ENCODE measurements around the gene LRP8.

DNA sequence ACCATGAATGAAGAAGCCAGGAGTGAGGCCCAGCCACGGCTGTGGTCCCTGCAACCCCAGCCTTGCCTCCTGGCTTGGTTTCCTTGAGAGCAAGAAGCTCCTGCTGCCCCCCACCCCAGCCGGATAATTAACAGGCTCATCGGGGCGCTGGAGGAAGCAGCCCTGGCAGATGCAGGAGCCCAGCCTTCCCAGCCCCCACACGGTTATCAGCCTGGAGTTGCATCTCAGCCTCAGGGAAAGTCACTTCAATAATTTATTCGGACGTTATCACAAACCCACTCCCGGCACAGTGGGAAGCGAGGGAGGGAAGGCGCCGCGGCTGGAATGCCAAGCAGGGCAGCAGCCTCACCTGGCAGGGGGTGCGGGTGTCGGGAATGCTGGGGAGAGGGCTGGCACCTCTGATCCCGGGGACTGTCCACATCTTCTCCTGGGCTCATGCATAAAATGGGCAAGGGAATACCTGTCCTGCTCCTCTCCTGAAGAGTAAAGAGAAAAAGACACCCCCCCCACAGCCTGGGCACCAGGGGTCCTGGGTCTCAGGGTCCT lies 43.3 kb upstream of the LRP8 start:
- TF ChIP-seq EZH2 (IDR thresholded peaks at IDR 0.05; ENCODE audit: insufficient read depth, poor library complexity, severe bottlenecking) (no peak), EZH2phosphoT487 (IDR thresholded peaks at IDR 0.05; ENCODE audit: insufficient read depth, low read depth) (no peak)

Data from GM23248 (cell line).